Measurements from ENCODE around the gene RPS3. TPM values are rescaled to one million over a fixed set of nuclear protein-coding genes. Genes with fewer than 3 reads are reported as not detected.

RPS3 gene
- polyA plus RNA-seq (2011; rRNA removed) (2,915 and 3,250 TPM in 2 replicates), polyA minus RNA-seq (2011; rRNA and poly(A)+ RNA removed) (1,083 and 1,197 TPM in 2 replicates)

DNA sequence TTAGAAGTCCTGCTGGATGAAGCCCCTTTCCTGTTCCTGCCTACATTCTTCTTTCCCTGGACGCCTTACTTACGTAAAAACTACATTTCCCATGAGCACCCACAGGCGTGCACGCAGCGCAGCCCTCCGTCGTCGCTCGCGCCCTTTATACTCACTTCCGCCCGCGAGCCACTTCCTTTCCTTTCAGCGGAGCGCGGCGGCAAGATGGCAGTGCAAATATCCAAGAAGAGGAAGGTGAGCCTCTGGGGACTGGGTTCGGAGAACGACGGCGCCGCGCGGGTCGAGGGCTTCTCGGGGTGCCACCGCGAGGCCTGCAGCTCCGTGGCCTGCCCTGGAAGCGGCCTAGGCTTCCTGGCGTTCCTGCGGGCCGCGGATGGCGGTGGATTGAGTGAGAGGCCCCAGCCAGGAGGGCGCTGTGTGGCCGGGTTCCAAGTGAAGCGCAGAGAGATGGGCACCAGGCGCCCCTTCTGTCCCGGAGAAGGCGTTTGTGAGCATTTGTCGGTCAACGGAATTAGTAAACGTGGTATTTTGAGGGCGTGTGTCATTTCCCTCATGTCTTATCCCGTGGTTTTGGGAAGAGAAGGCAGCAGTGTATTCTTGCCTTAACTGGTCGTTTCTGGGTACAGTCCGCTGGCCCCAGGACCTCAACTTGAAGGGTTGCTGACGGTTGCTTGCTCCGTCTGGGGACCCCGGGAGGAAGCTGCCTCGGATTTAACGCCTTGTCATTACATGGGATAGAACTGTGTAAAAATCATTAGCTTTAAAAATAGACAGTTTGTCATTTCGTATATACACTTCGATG, at the start of gene RPS3:
TSS of gene RPS3 (plus strand) at position 175 of the 802 bp plus-strand sequence. CDS start at position 205, 30 bp downstream.
- CTCF ChIA-PET, result interaction anchor here (0.5 to 3.2 kb wide), 3 partner anchors 9 to 120 kb away, joined by 4 to 11 read pairs (median 4); no protein-coding TSS in a partner anchor

GRCh38 chr11:75349521-75350116, 49.7 kb upstream of the RPS3 start:
- no peak for TF ChIP-seq CTCF (IDR thresholded peaks at IDR 0.05; ENCODE audit: low read depth, low read length)
- CTCF ChIA-PET, result interaction anchor here (0.6 to 2.3 kb wide), 11 partner anchors 9 to 1651 kb away, joined by 3 to 10 read pairs (median 5); no protein-coding TSS in a partner anchor

More for the DNA sequence above, at the start of gene RPS3:
- Histone ChIP-seq H3K4me3 (ENCODE audit: low read depth, low read length) (peak within 1 kb of the TSS; percentile 99), H3K27me3 (ENCODE audit: control insufficient read depth, insufficient read depth, low read length) (peaks cover 7% of the 10 kb centered on the region), H3K9me3 (ENCODE audit: control insufficient read depth, insufficient read depth, low read length) (no peaks in the 10 kb centered on the region), H3K27ac (ENCODE audit: low read depth, low read length) (peak within 1 kb of the TSS; percentile 90)
- POLR2A ChIA-PET, result interaction anchor here (0.8 kb wide), 1 partner anchor 69 kb away, joined by 5 read pairs; no protein-coding TSS in a partner anchor
- DNase-seq (ENCODE audit: low read depth, low spot score), result peak; percentile 79
- TF ChIP-seq CTCF (IDR thresholded peaks at IDR 0.05; ENCODE audit: low read depth, low read length), result no peak; the same call in 1 of the 2 replicates

GRCh38 chr11:75350122-75350742, 49.1 kb upstream of the RPS3 start:
- no peak for TF ChIP-seq CTCF (IDR thresholded peaks at IDR 0.05; ENCODE audit: low read depth, low read length)
- peak overlapping the region; percentile 87 for H3K4me3 ChIP-seq (ENCODE audit: low read depth, low read length)
- POLR2A ChIA-PET, result interaction anchor here (0.6 to 1.6 kb wide), 2 partner anchors 20 to 35 kb away, joined by 4 to 5 read pairs; no protein-coding TSS in a partner anchor
- CTCF ChIA-PET, result interaction anchor here (0.6 to 2.3 kb wide), 10 partner anchors 9 to 1652 kb away, joined by 3 to 10 read pairs (median 5); no protein-coding TSS in a partner anchor
- no peak for DNase-seq (ENCODE audit: low read depth, low spot score)
- peak overlapping the region; percentile 52 for H3K27ac ChIP-seq (ENCODE audit: low read depth, low read length)
- no peaks in the 10 kb centered on the region for H3K27me3 ChIP-seq (ENCODE audit: control insufficient read depth, insufficient read depth, low read length)
- no peaks in the 10 kb centered on the region for H3K9me3 ChIP-seq (ENCODE audit: control insufficient read depth, insufficient read depth, low read length)

More at GRCh38 chr11:75349521-75350116, 49.7 kb upstream of the RPS3 start:
- Histone ChIP-seq H3K4me3 (ENCODE audit: low read depth, low read length) (peak overlapping the region; percentile 87), H3K9me3 (ENCODE audit: control insufficient read depth, insufficient read depth, low read length) (no peaks in the 10 kb centered on the region), H3K27me3 (ENCODE audit: control insufficient read depth, insufficient read depth, low read length) (no peaks in the 10 kb centered on the region), H3K27ac (ENCODE audit: low read depth, low read length) (peak overlapping the region; percentile 52)
- POLR2A ChIA-PET, result interaction anchor here (1.1 kb wide), 1 partner anchor 9 kb away, joined by 3 read pairs; no protein-coding TSS in a partner anchor
- no peak for DNase-seq (ENCODE audit: low read depth, low spot score)

- TF ChIP-seq CTCF (IDR thresholded peaks at IDR 0.05; ENCODE audit: low read depth, low read length), result 0 out of 2 replicates have a peak, but pooled peaks have one; percentile 15
- DNase-seq (ENCODE audit: low read depth, low spot score), result no peak
- CTCF ChIA-PET, result interaction anchor here (1.0 to 2.3 kb wide), 4 partner anchors 10 to 71 kb away, joined by 5 to 10 read pairs (median 6); no protein-coding TSS in a partner anchor
- H3K27ac ChIP-seq (ENCODE audit: low read depth, low read length), result peak overlapping the region; percentile 11
- H3K4me3 ChIP-seq (ENCODE audit: low read depth, low read length), result peak overlapping the region; percentile 87
- no peaks in the 10 kb centered on the region for H3K27me3 ChIP-seq (ENCODE audit: control insufficient read depth, insufficient read depth, low read length)
- POLR2A ChIA-PET, result interaction anchor here (0.6 to 1.6 kb wide), 2 partner anchors 21 to 34 kb away, joined by 4 to 5 read pairs; no protein-coding TSS in a partner anchor
- H3K9me3 ChIP-seq (ENCODE audit: control insufficient read depth, insufficient read depth, low read length), result no peaks in the 10 kb centered on the region
Observed at GRCh38 chr11:75350743-75351540, 48.4 kb upstream of the RPS3 start.
